NCI-H1417 (cell line): Measurements from ENCODE around the gene RBBP8NL.
A peak's percentile ranks its signal among the peaks of the same experiment; 100 is the strongest.

Experiments
- DNase-seq, 3 experiments: peaks; one replicate each; lab custom pipeline; 2025; lab: John Stamatoyannopoulos, UW

RBBP8NL gene

GRCh38 chr20:62407221-62407992 lies 19.9 kb downstream of the RBBP8NL start, which contains the start of gene CABLES2:
Gene CABLES2, minus strand, starts transcription at chr20:62407285. Its CDS starts 9 bp downstream, at chr20:62407276.
- DNase-seq: peak; percentile 95 to 98 (median 96)

- DNase-seq: peak in 1 of 3 experiments; percentile 55
Observed at GRCh38 chr20:62406635-62407176, 20.6 kb downstream of the RBBP8NL start.

- DNase-seq: no peak
Observed at GRCh38 chr20:62405981-62406513, 21.3 kb downstream of the RBBP8NL start.

- DNase-seq: peak in 2 of 3 experiments; percentile 29 to 49
Observed at GRCh38 chr20:62405108-62405980, 22.0 kb downstream of the RBBP8NL start.

- no peak for DNase-seq
Observed at GRCh38 chr20:62404761-62405107, 22.6 kb downstream of the RBBP8NL start.

- DNase-seq: no peak
Observed at GRCh38 chr20:62404112-62404665, 23.1 kb downstream of the RBBP8NL start.

- DNase-seq: no peak
Observed at GRCh38 chr20:62403331-62403730, 24.0 kb downstream of the RBBP8NL start.

- no peak for DNase-seq
Observed at GRCh38 chr20:62402456-62403150, 24.7 kb downstream of the RBBP8NL start.

- peak in 1 of 3 experiments; percentile 14 for DNase-seq
Observed at GRCh38 chr20:62401331-62401779, 26.0 kb downstream of the RBBP8NL start.

GRCh38 chr20:62400541-62400940 lies 26.8 kb downstream of the RBBP8NL start:
- DNase-seq: no peak

- peak in 2 of 3 experiments; percentile 46 to 54 for DNase-seq
Observed at GRCh38 chr20:62400021-62400420, 27.3 kb downstream of the RBBP8NL start.

GRCh38 chr20:62398120-62398821 lies 29.1 kb downstream of the RBBP8NL start:
- no peak for DNase-seq

- DNase-seq: no peak
Observed at GRCh38 chr20:62396367-62397239, 30.7 kb downstream of the RBBP8NL start.

- no peak for DNase-seq
Observed at GRCh38 chr20:62395311-62396242, 31.8 kb downstream of the RBBP8NL start.

- DNase-seq: no peak
Observed at GRCh38 chr20:62394248-62395245, 32.8 kb downstream of the RBBP8NL start.

- no peak for DNase-seq
Observed at GRCh38 chr20:62393830-62394229, 33.5 kb downstream of the RBBP8NL start.

- no peak for DNase-seq
Observed at GRCh38 chr20:62393335-62393665, 34.0 kb downstream of the RBBP8NL start.
